Esophagus squamous epithelium (tissue), 5 donors: ENCODE measurements around the gene CBX5. TPM values are rescaled to one million over a fixed set of nuclear protein-coding genes. Genes with fewer than 3 reads are reported as not detected.

Source experiments
- DNase-seq: peaks from one replicate; lab custom pipeline; 2025; lab: John Stamatoyannopoulos, UW
- H3K27ac ChIP-seq, 4 donors: fragments of 200-600 bp; sonication (generic); one replicate each; pipeline ENCODE4 v1.5.1; 2016 to 2019; ENCODE audit warnings: mild to moderate bottlenecking in 1 of 4
- H3K27me3 ChIP-seq, 4 donors: fragments of 200-600 bp; sonication (generic); 1 replicate in 3 of 4; 2 replicates in 1 of 4; pipeline versions ENCODE4 v1.5.1 to v1.6.0; 2017 to 2021; ENCODE audit warnings: antibody characterized with exemption in 1 of 4
- H3K36me3 ChIP-seq, 3 donors: fragments of 200-600 bp; sonication (generic); one replicate each; pipeline ENCODE4 v1.5.1; 2016 to 2019
- H3K4me1 ChIP-seq, 3 donors: fragments of 200-600 bp; sonication (generic); one replicate each; pipeline ENCODE4 v1.5.1; 2017 to 2019
- H3K4me3 ChIP-seq, 4 donors: fragments of 200-600 bp; sonication (generic); 1 replicate in 3 of 4; 2 replicates in 1 of 4; pipeline ENCODE4 v1.5.1; 2016 to 2019; ENCODE audit warnings: mild to moderate bottlenecking in 2 of 4, moderate library complexity in 1 of 4
- H3K9me3 ChIP-seq, 3 donors: fragments of 200-600 bp; sonication (generic); one replicate each; pipeline ENCODE4 v1.5.1; 2016 to 2019
- CTCF ChIP-seq, 6 experiments: fragments of 450-650 bp in 4 of 6; fragments of 200-600 bp in 2 of 6; sonication (generic) in 2 of 6; IDR thresholded peaks; one replicate each; pipeline ENCODE4 v1.5.1; 2016 to 2019; ENCODE audit warnings: antibody characterized with exemption in 6 of 6, mild to moderate bottlenecking in 4 of 6, moderate library complexity in 4 of 6
- POLR2A ChIP-seq, 4 donors: fragments of 450-650 bp; IDR thresholded peaks; one replicate each; pipeline ENCODE4 v1.6.1; 2017; ENCODE audit warnings: antibody characterized with exemption in 4 of 4, mild to moderate bottlenecking in 4 of 4, moderate library complexity in 3 of 4
- WGBS, 2 donors: methylation state at CpG; one replicate each; pipeline ENCODE4 v1.1.5; 2018; 5-methylcytosine and 5-hydroxymethylcytosine counted together
- intact Hi-C: fragments of 100-400 bp; cut with DNase I; formaldehyde crosslinking; loops from one replicate; pipeline ENCODE4 v1.15.0; 2022
- total RNA-seq, 4 donors: library from RNA; depleted of rRNA; stranded (reverse); fragments of >200 nt; gene quantifications; one replicate each; pipeline ENCODE4 v1.1.0, GENCODE V29; 2016
- donor health status: DM: yes; HTN: yes; CAD: no.

Gene CBX5
- total RNA-seq, 4 donors from 2014 or later, result 13.2 to 29.9 (median 23.7) TPM

GRCh38 chr12:54298904-54299303 lies 19.0 kb upstream of the CBX5 start:
- TF ChIP-seq POLR2A (IDR thresholded peaks at IDR 0.05) (no peak), CTCF (IDR thresholded peaks at IDR 0.05) (no peak)
- H3K36me3 ChIP-seq, result no peaks in the 10 kb centered on the region
- intact Hi-C loops, result loop anchor here (10.0 kb wide), 1 partner anchor 66 kb away; the partner anchor contains the start of gene GPR84
- no peak for DNase-seq
- peaks cover 0 to 47% (median 0%) of the 10 kb centered on the region in 4 donors for H3K27me3 ChIP-seq
- H3K4me3 ChIP-seq, result no peak overlapping the region
- H3K9me3 ChIP-seq, result no peaks in the 10 kb centered on the region
- 76 to 95% methylated on average over 5 of the region's 5 CpGs for WGBS, 2 donors
- no peak overlapping the region for H3K27ac ChIP-seq
- peaks cover 13 to 27% (median 13%) of the 10 kb centered on the region in 3 donors for H3K4me1 ChIP-seq

- TF ChIP-seq CTCF (IDR thresholded peaks at IDR 0.05), result no peak
- TF ChIP-seq POLR2A (IDR thresholded peaks at IDR 0.05), result no peak
- DNase-seq, result no peak
- 73 to 80% methylated on average over 2 to 5 of the region's 5 CpGs for WGBS, 2 donors
- peaks cover 11 to 23% (median 13%) of the 10 kb centered on the region in 3 donors for H3K4me1 ChIP-seq
- no peak overlapping the region for H3K27ac ChIP-seq
- intact Hi-C loops, result loop anchor here (10.0 kb wide), 1 partner anchor 68 kb away; the partner anchor contains the start of gene GPR84
- peaks cover 0 to 33% (median 0%) of the 10 kb centered on the region in 4 donors for H3K27me3 ChIP-seq
- no peak overlapping the region for H3K4me3 ChIP-seq
- H3K36me3 ChIP-seq, result no peaks in the 10 kb centered on the region
- no peaks in the 10 kb centered on the region for H3K9me3 ChIP-seq
These were observed 16.6 kb upstream of the CBX5 start for GRCh38 chr12:54296393-54297099.

- H3K4me3 ChIP-seq, result no peak overlapping the region
These were observed 15.1 kb upstream of the CBX5 start for GRCh38 chr12:54294953-54295566.

GRCh38 chr12:54294152-54294952 lies 14.4 kb upstream of the CBX5 start:
- intact Hi-C loops, result loop anchor here (10.0 kb wide), 1 partner anchor 70 kb away; the partner anchor contains the start of gene GPR84
- no peaks in the 10 kb centered on the region for H3K36me3 ChIP-seq
- H3K27ac ChIP-seq, result no peak overlapping the region
- H3K4me1 ChIP-seq, result peaks cover 0 to 5% (median 0%) of the 10 kb centered on the region in 3 donors
- 54 to 70% methylated on average over 6 to 9 of the region's 9 CpGs for WGBS, 2 donors
- H3K9me3 ChIP-seq, result no peaks in the 10 kb centered on the region
- H3K27me3 ChIP-seq, result peaks cover 0 to 11% (median 0%) of the 10 kb centered on the region in 4 donors
- no peak for DNase-seq
- peak; percentile 58 to 83 (median 70) for TF ChIP-seq CTCF (IDR thresholded peaks at IDR 0.05)
- no peak for TF ChIP-seq POLR2A (IDR thresholded peaks at IDR 0.05)
- no peak overlapping the region for H3K4me3 ChIP-seq

More at GRCh38 chr12:54294953-54295566, 15.1 kb upstream of the CBX5 start:
- peaks cover 0 to 8% (median 2%) of the 10 kb centered on the region in 3 donors for H3K4me1 ChIP-seq
- TF ChIP-seq CTCF (IDR thresholded peaks at IDR 0.05) (no peak), POLR2A (IDR thresholded peaks at IDR 0.05) (no peak)
- no peak overlapping the region for H3K27ac ChIP-seq
- intact Hi-C loops, result loop anchor here (10.0 kb wide), 1 partner anchor 70 kb away; the partner anchor contains the start of gene GPR84
- no peak for DNase-seq
- H3K9me3 ChIP-seq, result no peaks in the 10 kb centered on the region
- H3K36me3 ChIP-seq, result no peaks in the 10 kb centered on the region
- H3K27me3 ChIP-seq, result peaks cover 0 to 18% (median 0%) of the 10 kb centered on the region in 4 donors
- 67 to 77% methylated on average over 6 to 7 of the region's 9 CpGs for WGBS, 2 donors
